GM18519 (cell line): ENCODE measurements around the gene LIMA1.
"Not testable (repeated sequence)": the region's sequence is repeated elsewhere in the genome, so short reads cannot be mapped to it uniquely, and the experiment has no call there.

ENCODE experiments used
- ATAC-seq: cut with Tn5 transposase; IDR thresholded peaks from one replicate; pipeline ENCODE4 v1.9.1; 2021; ENCODE audit warnings: mild to moderate bottlenecking, moderate library complexity; ENCODE audit not compliant: unreplicated experiment, low FRiP score

Gene LIMA1

DNA sequence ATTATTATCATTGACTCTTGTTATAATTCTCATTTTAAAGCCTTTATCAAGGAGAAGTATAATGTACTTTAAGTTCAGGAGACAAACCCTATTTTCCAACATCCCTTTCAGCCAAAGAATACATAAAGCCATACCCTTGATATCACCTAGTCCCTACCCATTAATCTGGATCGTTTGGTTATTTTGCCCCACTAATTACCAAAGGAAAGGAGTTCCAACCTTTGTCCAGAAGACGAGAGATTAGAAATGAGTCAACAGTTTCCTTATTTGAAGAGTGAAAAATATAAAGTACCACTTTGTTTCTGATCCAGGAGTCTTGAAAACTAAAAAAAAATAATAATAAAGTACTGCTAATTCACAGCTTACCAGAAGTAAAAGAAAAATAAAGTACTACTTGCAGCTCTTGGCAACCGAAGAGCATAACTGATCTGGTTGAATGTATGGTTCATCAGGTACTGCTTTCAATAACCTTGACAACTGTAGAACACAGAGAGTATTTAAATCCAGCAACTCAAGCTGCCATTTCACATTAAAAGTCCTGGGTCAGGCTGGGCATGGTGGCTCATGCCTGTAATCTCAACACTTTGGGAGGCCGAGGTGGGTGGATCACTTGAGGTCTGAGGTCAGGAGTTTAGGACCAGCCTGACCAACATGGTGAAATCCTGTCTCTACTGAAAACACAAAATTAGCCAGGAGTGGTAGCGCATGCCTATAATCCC is 33.7 kb downstream of the LIMA1 start:
- no peak for ATAC-seq

DNA sequence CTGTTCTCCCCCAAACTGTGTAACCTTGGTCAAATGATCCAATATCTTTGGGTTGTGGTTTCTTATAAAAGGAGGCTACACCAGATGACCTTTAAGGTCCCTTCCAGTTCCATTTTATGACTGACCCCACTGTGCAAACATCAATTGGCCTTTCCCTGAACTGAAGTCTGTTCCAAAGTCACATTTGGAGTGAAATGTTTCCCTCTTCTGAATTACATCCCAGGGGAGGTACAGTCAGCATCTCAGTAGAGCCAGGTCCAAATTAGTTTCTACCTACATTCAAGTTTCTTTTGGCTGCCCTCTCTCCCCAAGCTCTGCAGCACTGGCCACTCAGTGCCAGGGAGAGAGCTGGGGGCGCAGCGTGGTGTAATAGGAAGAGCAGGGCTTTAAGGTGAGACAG is 34.4 kb downstream of the LIMA1 start:
- ATAC-seq, result no peak

DNA sequence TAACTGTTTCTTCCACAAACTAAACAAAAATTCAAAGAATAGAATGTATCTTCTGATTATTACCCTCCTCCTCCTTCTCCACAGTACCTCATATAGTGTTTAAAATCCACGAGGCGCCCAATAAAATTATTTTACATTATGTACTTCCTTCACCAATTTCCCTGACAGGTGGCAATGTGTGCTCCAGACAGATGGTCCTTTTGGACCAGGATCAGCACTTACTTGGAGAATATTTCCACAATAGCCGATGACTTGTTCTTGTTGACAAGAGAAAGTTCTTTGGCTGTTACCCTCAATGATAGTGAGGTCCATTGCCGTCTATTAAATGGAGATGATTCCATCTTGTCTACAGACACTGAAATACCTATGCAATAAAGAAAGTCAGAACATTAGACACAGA is 34.9 kb downstream of the LIMA1 start:
- ATAC-seq, result no peak

DNA sequence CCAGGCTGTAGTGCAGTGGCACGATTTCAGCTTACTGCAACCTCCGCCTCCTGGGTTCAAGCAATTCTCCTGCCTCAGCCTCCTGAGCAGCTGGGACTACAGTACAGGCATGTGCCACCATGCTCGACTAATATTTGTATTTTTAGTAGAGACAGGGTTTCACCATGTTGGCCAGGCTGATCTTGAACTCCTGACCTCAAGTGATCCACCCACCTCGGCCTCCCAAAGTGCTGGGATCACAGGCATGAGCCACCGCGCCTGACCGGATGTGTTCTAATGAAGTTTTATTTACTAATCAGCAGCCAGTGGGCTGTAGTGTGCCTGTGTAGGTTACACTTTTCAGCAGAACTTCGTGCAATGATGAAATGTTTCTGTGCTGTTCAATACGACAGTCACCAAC is 35.7 kb downstream of the LIMA1 start:
- ATAC-seq, result not testable (repeated sequence)

DNA sequence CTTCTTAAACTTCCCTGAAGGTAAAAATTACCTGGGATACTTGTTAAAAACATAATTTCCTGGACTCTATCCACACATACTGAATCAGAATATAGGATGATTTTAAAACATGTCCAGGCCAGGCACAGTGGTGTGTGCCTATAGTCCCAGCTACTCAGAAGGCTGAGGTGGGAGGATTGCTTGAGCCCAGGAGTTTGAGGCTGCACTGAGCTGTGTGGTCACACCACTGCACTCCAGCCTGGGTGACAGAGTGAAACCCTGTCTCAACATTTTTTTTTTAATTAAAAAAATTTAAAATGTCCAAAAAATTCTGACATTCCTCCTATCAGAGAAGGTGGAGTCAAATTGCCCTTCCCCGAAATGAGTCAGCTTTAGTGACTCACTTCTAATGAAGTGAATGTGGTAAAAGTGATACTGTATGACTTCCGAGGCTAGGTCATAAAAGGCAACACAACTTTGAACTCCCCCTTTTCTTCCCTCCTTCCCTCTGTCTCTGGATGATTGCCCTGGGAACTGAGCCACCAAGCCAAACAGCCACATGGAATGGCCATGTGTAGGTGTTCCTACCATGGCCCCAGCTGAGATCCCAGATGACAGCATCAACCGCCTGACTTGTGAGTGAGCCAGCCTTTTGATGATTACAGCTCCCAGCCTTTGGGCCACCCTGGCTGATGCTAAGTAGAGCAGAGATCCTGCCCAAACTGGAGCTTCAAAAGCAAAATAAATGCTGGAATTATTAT is 36.3 kb downstream of the LIMA1 start:
- ATAC-seq, result no peak

DNA sequence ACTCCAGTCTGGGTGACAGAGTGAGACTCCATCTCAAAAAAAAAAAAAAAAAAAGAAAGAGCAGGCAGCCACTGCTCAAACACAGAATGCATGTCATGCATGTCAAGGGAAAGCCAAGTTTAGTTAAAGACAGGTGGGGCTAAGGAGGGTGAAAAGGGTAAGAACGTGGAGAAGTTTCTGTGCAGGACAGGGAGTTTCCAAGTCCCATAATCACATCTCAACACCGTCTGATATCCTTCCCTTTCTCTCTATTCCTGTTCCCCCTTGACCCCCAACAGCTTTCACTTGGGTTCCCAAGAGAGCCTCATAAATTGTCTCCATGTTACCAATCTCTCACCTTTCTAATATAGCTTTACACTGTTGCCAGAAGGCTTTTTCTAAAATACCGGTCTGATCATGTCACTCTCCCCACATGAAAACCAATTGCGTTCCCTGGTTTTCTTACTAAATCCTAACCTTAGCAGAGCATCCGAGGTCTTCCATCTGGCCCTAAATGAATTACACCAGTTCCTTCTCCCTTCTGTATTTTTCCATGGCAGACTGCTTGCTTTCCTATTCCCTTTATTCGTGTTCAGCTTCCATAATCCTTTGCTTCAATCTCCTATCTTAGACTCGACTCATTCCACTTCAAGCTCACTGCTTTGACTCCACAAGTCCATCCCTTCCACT is 37.0 kb downstream of the LIMA1 start:
- ATAC-seq, result no peak

DNA sequence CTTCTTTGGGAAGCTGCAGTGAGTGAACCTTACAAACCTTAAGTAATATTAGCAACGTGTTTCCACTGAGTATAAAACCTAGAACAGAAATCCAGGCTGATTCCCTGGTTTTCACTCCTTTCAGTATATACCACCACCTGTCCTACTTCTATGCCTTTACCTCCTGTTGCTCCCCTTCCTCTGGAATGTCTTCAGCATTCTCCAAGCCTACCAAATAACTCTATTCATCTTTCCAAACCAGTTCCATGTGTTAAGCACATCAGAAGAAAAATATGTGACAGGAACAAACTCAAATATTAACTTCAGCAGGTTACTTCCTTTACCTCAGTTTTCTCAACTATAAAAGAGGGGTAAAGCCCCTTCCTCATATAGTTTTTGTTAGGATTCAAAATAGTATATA is 39.8 kb downstream of the LIMA1 start:
- no peak for ATAC-seq

DNA sequence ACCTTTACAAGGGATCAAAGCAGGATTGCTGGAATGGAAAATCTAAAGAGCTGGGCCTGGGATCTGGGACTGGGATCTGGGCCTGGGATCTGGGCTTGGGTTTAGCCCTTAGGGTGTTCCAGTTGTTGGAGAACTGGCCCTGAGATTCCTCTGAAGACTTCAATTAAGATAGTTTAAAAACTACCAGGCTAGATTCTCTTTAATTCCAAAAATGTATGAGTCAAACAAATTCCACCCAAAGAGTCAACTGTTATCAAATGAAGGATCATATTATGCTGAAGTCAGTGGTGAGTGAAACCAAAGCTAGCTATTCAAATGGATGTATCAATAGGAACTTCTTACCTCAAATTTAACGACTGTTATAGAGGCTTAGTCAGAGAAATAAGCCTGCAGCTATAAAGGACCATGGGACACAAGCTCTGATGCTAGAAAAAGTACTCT is 40.5 kb downstream of the LIMA1 start:
- no peak for ATAC-seq

DNA sequence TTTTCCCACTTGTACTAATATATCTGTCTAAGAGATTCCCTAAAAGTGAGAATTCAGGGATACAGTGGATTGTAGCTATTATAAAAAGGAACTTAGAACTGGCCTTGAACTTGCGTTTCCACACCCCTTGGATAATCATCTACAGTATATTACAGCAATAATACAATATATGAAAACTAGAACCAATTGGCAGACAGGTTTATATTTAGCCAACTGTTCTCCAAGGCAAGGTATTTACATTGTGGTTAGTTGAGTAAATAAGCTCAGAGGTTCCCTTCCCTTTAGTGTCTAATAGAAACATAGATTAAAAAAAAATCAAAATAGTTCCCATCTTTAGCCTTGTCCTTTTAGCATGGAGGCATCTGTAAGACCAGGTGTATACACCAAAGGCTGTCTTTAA is 42.1 kb downstream of the LIMA1 start:
- ATAC-seq, result no peak

DNA sequence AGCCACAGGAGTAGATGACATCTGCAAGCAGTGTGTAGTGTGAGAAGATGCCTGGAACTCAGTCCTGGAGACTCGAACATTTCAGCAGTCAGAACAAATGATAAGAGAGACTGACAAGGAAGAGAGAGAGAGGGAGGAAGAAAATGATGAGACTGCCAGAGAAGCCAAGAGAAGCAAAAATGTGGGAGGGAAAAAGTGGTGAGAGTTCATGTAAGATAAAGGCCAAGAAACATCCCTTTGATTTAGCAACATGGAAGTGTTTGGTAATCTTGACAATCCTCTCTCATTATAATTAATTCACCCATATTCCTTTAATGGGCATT is 42.6 kb downstream of the LIMA1 start:
- ATAC-seq, result no peak

DNA sequence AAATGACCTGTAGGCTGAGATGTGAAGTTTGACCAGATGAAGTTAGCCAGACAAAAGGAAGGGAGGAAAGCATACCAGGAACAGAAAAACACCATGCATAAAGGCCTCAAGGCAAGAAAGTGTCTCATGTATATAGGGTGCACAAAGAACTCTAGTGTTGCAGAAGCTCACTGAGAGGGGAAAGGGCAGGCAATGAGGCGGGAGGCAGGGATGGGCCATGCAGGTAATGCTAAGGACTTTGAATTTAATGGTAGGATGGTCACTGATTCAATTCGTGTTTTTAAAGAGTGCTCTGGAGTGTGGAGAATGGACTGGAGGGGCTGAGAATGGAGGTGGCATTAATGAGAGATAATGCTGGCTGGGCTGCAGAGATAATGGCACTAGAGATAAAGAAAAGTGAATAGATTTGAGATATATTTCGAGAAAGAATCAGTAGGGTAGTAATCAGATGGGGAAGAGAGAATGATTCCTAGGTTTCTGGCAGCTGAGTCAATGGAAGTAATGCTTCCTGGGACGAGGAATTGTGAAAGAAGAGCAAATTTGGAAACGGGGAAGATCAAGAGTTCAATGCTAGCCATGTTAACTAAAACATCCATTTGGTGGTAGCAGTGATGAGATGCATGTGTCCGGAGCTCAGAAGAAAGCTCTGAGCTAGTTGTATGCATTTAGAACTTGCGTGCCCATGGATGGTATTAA is 43.1 kb downstream of the LIMA1 start:
- ATAC-seq, result no peak

DNA sequence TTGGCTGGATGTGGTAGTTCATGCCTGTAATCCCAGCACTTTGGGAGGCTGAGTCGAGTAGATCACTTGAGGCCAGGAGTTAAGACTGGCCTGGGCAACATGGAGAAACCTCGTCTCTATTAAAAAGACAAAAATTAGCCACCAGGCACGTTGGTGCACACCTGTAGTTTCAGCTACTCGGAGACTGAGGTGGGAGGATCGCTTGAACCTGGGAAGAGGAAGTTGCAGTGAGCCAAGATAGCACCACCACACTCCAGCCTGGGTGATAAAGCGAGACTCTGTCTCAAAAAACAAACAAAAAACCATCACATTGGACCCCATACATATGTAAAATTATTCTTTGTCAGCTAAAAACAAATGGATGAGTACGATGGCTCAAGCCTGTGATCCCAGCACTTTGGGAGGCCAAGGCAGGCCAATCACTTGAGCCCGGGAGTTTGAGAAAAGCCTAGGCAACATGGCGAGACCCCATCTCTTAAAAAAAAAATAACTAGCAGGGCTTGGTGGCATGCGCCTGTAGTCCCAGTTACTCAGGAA is 43.9 kb downstream of the LIMA1 start:
- ATAC-seq, result no peak

DNA sequence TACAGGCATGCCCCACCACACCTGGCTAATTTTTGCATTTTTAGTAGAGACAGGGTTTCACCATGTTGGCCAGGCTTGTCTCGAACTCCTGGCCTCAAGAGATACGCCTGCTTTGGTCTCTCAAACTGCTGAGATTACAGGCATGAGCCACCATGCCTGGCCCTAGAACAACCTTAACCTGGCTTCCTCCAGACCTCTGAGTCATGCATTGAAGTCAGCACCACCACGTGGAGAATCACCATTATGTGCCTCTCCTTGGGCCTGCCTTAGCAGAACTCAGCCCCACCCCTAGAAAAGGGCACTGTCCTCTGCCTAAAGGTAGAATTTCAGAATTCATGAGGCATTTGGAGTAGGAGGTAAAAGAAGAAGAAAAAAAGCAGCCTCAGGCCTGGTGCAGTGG is 49.0 kb downstream of the LIMA1 start:
- ATAC-seq, result no peak

DNA sequence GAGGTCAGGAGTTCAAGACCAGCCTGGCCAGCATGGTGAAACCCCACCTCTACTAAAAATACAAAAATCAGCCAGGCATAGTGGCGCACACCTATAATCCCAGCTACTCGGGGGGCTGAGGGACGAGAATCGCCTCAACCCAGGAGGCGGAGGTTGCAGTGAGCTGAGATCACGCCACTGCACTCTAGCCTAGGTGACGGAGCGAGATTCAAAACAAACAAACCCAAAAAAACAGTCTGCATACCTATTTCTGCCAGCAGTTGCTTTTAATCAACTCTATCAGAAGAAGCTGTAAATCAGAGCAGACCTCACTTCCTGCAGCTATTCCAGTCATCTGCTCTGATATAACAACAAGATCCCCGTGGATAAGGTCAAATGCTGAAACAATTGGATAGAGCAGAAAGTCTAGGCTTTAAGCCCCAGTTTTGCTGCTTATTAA is 50.5 kb downstream of the LIMA1 start:
- ATAC-seq, result no peak

DNA sequence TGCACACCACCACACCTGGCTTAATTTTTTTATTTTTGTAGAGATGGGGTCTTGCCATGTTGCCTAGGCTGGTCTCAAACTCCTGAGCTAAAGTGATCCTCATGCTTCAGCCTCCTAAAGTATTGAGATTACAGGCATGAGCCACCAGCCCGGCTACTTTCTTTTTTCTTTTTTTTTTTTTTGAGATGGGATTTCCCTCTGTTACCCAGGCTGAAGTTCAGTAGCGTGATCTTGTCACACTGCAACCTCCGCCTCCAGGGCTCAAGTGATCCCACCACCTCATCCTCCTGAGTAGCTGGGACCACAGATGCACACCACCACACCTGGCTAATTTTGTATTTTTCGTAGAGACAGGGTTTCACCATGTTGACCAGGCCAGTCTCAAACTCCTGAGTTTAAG is 51.1 kb downstream of the LIMA1 start:
- no peak for ATAC-seq

DNA sequence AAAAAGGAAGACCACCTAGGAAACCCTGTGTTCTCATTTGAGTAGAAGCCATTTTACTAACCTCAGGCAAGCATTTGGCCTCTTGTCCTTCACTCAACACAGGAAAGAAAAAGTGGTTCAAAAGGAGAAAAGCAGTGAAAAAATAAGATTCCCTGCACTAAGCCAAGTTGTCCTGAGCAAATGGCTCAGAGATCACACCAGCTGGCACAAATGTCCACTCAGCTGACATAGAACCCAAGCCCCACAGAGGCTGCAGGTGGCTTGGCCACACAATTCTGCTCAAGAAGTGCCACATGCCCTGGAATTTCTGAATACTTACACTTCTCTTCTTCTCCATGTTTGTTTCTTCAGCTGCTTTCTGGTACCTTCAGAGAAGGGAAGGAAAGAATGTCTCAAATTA is 52.0 kb downstream of the LIMA1 start:
- no peak for ATAC-seq

DNA sequence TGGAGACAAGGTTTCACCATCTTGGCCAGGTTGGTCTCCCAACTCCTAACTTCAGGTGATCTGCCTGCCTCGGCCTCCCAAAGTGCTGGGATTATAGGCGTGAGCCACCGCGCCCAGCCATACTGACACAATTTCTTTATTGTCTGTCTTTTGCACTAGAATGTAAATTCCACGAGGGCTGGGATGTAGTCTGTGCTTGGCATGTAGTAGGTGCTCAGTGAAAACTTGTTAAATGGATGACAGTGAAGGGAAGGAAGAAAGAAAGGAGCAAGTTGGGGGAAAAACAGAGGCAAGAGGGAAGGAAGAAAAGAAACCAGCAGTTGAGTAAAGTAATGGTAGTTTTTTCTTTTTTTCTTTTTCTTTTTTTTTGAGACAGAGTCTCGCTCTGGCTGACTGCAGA is 53.1 kb downstream of the LIMA1 start:
- ATAC-seq, result no peak

DNA sequence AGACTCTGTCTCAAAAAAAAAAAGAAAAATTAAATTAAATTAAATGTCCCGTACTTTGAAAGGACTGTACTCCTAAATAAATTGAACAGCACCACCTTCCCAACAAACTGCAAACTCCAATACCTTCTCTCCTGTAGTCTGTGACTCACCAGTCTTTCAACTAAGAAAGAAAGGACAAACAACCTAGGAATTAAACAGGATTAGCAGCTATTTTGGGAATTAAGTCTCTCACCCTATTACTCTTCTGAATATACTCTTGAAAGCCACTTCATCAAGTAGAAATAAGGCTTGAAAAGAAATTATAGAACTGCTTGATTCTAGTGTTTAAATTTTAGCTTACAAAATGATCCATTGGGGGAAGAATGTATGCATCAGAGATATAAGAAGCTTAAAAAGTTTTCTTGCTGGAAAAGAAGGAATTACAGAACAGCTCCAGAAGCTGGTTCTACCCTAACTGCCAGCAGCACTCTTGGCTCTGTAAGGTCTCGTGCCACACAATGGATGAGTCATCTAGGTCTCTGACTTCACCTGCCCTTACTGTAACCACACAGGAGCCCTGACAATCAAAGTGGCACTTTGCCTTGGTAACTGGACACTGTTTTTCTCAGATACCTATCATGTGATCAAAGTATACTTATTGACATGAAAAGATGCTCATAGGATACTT is 59.2 kb downstream of the LIMA1 start:
- no peak for ATAC-seq

DNA sequence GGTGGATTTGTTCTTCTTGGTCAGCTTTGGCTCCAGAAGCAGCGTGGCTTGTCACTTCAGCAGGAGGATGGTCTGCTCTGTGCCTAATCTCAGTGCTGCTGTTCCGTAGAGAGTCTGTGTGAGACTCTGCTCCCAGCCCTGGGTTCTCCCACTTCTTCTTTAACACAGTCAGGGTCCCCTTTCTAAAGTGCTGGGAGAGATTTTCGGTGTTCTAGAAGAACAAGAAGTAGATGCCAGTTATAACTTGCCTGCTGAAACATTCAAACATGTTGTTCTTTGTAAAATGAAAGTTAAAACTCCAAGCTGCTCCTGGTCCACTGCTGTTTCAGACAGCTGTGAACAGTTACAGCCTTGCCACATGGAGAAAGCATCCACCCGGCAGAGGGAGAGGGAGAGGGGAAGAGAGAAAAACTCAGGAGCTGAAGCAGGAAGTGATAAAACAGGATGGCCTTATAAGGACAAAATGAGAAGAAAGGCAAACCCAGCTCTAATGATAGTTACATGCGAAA is 61.0 kb downstream of the LIMA1 start:
- no peak for ATAC-seq
